Progenitor cell of endocrine pancreas (in vitro differentiated cells): ENCODE results near the gene MUTYH. TPM values are rescaled to one million over a fixed set of nuclear protein-coding genes. Genes with fewer than 3 reads are reported as not detected.

Experiments used
- DNase-seq: peaks from one replicate; pipeline ENCODE4 v3.0.0; 2021; ENCODE audit warnings: low spot score; ENCODE audit not compliant: unreplicated experiment
- H3K27ac Mint-ChIP-seq: 2 replicates; pipeline ENCODE4 v1.8.0; 2021; ENCODE audit warnings: mild to moderate bottlenecking, moderate library complexity, mixed read lengths
- H3K27me3 Mint-ChIP-seq: 2 replicates; pipeline ENCODE4 v1.8.0; 2021; ENCODE audit warnings: mixed read lengths
- H3K36me3 Mint-ChIP-seq: 2 replicates; pipeline ENCODE4 v1.8.0; 2022; ENCODE audit warnings: mixed read lengths; ENCODE audit not compliant: insufficient read depth
- H3K4me1 Mint-ChIP-seq: 2 replicates; pipeline ENCODE4 v1.8.0; 2021; ENCODE audit warnings: low read depth, mixed read lengths
- H3K4me3 Mint-ChIP-seq: 2 replicates; pipeline ENCODE4 v1.8.0; 2021; ENCODE audit warnings: low read depth, mild to moderate bottlenecking, moderate library complexity, mixed read lengths
- H3K9me3 Mint-ChIP-seq: 2 replicates; pipeline ENCODE4 v1.8.0; 2021; ENCODE audit warnings: low read depth, mixed read lengths
- total RNA-seq: library from RNA; stranded (reverse); gene quantifications from 2 replicates; pipeline ENCODE4 v1.2.1, GENCODE V29; 2021
- TF ChIP-seq, protein P1 (sequence below): fragments of 200-600 bp; sonication (generic); IDR thresholded peaks from one replicate; pipeline ENCODE4 v1.5.0; 2021; ENCODE audit warnings: antibody characterized with exemption, mild to moderate bottlenecking; ENCODE audit not compliant: unreplicated experiment

MUTYH gene
- total RNA-seq, 1 donor from 2014 or later, result 59.3 TPM

DNA sequence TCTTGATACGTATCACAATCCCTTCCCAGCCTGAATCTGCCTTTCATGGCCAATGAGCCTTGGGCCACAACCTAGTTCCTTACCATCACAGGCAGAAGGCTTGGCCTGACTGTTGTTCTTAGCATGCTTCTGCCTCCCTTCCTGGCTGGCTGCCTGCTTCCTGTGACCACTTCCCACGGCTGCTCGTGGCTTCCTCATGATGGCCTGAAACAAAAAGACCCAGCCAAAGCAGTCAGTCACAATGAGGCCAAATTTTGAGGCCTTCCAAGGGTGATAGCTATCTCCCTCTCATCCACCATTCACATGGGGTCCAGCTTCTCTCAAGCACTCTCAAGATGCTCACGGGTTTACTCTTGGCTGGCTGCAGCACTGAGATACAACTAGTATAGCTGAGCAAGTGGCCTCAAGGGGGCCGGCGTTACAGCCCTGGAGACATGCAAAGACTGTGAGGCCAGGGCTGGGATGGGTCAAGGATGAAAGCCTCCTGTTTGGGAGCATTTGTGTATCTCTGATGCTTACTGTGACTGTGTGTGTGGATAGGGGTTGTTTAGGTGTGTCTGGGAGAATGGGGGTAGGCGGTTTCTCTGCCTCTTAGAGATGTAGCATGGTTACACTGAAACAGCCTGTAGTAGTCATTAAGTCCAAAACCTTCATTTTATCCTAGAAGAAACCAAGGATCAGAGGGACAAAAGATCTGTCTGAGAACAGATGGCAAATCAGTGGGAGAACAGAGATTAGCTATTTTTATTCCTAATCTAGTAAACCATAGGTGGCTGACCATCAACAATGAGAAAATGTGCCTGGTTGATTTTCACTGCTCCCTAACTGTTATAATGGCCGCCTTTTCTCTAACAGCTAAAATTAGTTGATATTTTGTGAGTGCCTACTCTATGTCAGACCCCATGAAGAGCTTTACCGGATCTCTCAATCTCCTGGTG, 5.7 kb downstream of the MUTYH start:
- no peak for DNase-seq
- no peaks in the 10 kb centered on the region for H3K27me3 Mint-ChIP-seq
- H3K36me3 Mint-ChIP-seq, result peaks cover 6% of the 10 kb centered on the region
- H3K4me1 Mint-ChIP-seq, result peaks cover 30% of the 10 kb centered on the region
- TF ChIP-seq, protein P1, sequence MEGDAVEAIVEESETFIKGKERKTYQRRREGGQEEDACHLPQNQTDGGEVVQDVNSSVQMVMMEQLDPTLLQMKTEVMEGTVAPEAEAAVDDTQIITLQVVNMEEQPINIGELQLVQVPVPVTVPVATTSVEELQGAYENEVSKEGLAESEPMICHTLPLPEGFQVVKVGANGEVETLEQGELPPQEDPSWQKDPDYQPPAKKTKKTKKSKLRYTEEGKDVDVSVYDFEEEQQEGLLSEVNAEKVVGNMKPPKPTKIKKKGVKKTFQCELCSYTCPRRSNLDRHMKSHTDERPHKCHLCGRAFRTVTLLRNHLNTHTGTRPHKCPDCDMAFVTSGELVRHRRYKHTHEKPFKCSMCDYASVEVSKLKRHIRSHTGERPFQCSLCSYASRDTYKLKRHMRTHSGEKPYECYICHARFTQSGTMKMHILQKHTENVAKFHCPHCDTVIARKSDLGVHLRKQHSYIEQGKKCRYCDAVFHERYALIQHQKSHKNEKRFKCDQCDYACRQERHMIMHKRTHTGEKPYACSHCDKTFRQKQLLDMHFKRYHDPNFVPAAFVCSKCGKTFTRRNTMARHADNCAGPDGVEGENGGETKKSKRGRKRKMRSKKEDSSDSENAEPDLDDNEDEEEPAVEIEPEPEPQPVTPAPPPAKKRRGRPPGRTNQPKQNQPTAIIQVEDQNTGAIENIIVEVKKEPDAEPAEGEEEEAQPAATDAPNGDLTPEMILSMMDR, result no peak
- H3K9me3 Mint-ChIP-seq, result no peaks in the 10 kb centered on the region
- no peak overlapping the region for H3K4me3 Mint-ChIP-seq
- peak overlapping the region; percentile 96 for H3K27ac Mint-ChIP-seq

DNA sequence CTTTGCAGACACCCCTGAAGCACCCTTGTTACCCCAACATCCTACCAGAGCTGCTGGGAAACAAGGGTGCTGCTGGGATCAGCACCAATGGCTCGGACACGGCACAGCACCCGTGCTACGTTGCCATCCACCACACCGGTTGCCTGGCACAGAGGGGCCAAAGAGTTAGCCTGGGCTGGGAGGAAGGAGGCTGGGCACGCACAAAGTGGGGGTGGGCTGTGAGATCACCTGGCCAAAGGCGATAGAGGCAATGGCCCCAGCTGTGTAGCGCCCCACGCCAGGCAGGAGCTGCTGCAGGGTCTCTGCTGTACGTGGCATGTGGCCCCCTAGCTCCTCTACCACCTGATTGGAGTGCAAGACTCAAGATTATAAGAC, 7.9 kb downstream of the MUTYH start:
- Mint-ChIP-seq H3K27ac (no peak overlapping the region), H3K4me3 (no peak overlapping the region), H3K4me1 (peaks cover 24% of the 10 kb centered on the region), H3K27me3 (peaks cover 8% of the 10 kb centered on the region), H3K9me3 (no peaks in the 10 kb centered on the region), H3K36me3 (peaks cover 7% of the 10 kb centered on the region)
- DNase-seq, result no peak
- TF ChIP-seq, protein P1, result no peak

DNA sequence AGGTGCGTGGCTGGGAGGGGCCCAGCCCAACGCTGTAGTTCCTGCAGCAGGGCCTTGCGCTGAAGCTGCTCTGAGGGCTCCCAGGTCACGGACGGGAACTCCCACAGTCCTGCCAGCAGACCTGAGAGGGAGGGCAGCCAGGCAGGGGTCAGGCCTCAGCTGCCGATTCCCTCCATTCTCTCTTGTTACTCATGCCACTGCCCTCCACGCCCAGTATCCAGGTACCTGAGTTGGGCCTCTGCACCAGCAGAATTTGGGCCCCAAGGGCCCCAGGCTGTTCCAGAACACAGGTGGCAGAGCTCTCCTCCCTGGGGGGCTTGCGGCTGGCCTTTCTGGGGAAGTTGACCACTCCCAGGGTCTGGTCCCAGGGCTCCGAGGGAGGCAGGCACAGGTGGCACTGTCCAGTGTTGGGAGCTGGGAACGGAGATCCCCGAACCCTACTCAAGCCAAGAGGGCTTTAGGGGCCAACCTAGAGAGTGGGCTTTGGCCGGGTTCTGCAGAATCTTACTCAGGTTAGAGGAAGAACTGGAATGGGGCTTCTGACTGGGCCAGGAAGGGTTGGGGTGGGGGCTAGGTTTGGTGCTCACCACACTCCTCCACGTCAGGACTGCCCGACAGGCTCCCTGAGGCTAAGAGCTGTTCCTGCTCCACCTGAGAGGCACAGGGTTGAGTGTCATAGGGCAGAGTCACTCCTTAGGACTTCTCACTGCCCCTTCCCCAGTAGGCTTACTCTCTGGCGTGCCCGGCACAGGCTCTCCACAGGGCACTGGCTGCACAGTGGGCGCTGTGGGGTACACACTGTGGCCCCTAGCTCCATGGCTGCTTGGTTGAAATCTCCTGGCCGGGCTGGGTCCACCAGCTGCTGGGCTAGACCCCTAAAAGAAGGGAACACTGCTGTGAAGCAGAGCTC, 8.5 kb downstream of the MUTYH start:
- peaks cover 8% of the 10 kb centered on the region for H3K27me3 Mint-ChIP-seq
- no peak for DNase-seq
- H3K4me1 Mint-ChIP-seq, result peaks cover 20% of the 10 kb centered on the region
- peaks cover 7% of the 10 kb centered on the region for H3K36me3 Mint-ChIP-seq
- TF ChIP-seq, protein P1, result no peak
- no peak overlapping the region for H3K4me3 Mint-ChIP-seq
- no peaks in the 10 kb centered on the region for H3K9me3 Mint-ChIP-seq
- no peak overlapping the region for H3K27ac Mint-ChIP-seq

DNA sequence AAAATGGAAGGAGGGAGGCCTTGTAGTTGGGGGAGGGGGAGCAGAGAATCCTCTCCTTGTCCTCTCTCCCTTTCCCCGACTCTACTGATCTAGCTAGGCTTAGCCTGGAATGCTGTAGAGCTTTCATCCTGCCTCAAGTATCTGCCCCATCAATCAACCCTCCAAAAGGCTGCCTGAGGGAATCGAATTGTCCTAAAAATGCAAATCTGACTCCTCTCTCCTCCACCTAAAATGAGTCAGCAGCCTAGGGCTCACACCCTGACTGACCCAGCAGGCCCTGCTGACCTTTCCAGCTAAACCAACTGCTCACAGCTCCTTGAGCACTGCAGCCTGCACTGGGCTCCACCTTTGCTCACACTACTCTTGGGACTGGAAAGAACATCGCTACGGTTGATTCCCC, 10.8 kb downstream of the MUTYH start:
- Mint-ChIP-seq H3K27ac (no peak overlapping the region), H3K4me3 (no peak overlapping the region), H3K36me3 (peaks cover 6% of the 10 kb centered on the region), H3K27me3 (peaks cover 11% of the 10 kb centered on the region), H3K4me1 (peaks cover 7% of the 10 kb centered on the region), H3K9me3 (no peaks in the 10 kb centered on the region)
- TF ChIP-seq, protein P1, result no peak
- no peak for DNase-seq

DNA sequence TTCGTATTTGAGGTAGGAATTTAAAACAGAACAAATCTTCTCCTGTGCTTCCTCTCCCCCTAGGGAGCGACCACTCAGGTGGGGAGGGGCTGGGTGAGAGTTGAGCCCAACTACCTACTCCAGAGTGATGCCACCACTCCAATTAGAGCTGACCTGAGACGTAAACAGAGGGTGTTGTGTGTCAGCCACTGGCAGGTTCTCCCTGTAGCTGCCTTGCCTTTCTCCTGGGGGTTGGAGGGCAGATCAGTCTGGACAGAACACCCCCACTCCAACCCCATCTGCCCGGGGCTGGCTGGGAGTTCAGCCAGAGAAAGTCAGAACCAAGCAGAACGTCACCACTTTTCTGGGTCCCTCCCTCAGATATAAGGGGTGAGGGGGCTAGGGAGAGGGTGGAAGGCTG, 11.6 kb downstream of the MUTYH start:
- no peaks in the 10 kb centered on the region for H3K9me3 Mint-ChIP-seq
- H3K27me3 Mint-ChIP-seq, result peaks cover 11% of the 10 kb centered on the region
- no peak overlapping the region for H3K27ac Mint-ChIP-seq
- no peak overlapping the region for H3K4me3 Mint-ChIP-seq
- no peak for DNase-seq
- peaks cover 3% of the 10 kb centered on the region for H3K36me3 Mint-ChIP-seq
- TF ChIP-seq, protein P1, result no peak
- H3K4me1 Mint-ChIP-seq, result peaks cover 5% of the 10 kb centered on the region
